Central memory CD4-positive, alpha-beta T cell (primary cell): Measurements from ENCODE around the gene KMT2E.
A peak's percentile ranks its signal among the peaks of the same experiment; 100 is the strongest.
"Not testable (repeated sequence)": the region's sequence is repeated elsewhere in the genome, so short reads cannot be mapped to it uniquely, and the experiment has no call there.

Experiments
- DNase-seq: peaks from one replicate; pipeline ENCODE4 v3.0.0; 2022

Gene KMT2E

DNA sequence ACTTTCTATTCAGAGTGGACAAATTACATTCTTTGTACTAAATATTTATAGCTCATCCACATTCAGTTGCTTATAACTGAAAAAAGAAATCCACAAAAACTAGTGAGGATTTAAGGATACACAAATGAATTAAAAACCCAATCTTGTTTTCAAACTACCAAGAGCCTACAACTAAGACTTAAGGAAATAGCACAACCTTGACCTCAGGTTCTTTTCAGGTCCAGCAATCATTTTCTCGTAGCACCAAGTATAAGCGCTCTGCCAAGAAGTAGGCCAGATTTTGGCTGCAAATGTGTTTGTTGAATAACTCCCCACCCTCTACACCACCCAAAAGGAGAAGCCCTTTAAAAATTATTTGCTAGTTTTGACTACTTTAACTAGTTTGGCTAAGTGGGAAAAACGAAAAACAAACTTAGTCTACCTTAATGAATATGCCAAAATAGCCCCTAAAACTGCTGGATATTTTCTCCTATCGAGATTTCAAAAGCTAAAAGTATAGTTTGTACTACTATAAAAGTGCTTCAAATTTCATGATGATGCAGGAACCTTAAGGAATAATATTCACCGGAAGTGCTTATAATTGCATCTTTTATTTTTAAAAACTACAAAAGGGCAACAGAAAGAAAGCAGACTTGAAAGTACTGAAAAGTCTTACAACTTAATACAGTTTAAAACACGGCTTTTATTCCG is 2.7 kb upstream of the KMT2E start:
- no peak for DNase-seq

DNA sequence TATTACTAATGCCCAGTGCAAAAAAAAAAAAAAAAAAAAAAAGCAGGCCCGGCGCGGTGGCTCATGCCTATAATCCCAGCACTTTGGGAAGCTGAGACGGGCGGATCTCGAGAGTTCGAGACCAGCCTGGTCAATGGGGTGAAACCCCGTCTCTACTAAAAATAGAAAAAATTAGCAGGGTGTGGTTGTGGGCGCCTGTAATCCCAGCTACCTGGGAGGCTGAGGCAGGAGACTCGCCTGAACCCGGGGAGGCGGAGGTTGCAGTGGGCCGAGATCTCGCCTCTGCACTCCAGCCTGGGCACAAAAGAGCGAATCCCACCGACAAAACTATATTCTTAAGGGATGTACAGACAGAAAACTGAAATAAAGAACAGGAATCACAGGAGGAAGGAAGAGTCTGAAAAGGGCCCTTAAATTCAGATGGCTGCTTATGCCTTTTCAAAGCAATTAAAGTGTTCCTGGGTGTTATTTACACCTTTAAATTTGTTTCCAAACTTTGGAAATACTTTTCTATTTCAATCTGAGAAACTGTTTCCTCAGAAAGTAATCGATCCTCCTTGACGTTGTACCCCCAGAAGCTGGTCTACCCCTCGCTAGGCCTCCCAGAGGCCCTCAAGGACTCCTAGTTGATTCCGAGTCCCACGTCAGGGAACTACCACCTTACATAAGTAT is 2.0 kb upstream of the KMT2E start:
- no peak for DNase-seq

DNA sequence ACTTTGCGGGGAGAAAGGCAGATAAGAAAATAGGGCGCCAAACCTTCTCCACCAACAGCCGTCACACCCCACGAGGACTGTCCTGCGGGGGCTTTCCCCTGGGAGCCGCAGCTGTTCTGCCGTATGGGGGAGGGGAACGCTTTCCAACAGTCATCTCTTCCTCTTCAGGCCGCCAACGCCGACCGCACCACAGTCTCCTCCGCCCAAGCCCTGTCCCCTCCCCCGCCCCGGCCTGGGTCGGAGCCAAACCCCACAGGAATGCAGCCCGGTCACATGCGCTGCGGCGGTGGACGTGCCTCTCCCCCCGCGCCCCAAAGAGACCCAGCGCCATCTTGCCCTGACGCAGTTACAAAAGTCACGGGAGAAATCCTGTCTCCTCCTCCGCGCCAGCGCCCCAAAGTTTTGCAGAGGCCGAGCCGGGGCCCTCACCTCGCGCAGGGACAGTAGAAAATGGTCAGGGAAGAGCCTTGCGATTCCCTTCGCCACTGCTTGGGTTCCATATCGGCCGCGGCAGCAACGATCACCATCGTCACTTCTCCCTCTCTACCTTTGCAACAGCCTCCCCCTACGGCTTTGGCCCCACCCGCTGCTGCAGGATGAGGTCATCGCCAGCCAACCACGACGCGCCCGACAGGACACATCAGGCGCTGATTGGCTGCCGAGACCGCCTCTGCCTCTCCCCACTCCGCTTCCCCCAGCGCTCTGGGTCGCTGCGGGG is 1.3 kb upstream of the KMT2E start:
- DNase-seq, result peak; percentile 100

DNA sequence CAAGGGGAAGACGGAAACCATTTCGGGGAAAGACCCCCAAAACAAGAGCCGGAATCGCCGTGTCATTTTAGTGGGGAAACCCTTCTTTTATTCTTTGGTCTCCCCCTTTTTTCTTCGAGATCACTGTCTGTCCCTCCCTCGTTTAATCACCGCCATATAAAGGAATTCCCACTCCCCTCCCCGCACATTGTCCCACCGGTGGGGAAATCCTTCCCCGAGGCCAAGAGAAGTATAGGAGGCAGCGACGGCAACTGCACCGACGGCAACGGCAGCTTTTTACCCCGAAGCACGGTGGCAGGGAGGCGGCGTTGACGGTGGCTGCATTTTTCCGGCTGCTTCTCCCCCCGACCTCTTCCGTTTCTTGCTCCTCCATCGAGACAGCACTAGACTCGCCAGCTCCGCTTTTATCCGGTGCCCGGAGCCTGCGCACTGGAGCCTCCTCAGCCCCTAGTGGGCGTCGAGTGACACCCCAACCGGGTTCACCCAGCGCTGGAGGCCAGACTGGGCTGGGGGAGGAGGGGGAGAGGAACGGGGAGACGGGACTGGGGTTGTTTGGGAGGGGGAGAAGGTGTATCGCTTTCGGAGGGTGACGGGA is 687 bp upstream of the KMT2E start:
- DNase-seq, result peak; percentile 96

DNA sequence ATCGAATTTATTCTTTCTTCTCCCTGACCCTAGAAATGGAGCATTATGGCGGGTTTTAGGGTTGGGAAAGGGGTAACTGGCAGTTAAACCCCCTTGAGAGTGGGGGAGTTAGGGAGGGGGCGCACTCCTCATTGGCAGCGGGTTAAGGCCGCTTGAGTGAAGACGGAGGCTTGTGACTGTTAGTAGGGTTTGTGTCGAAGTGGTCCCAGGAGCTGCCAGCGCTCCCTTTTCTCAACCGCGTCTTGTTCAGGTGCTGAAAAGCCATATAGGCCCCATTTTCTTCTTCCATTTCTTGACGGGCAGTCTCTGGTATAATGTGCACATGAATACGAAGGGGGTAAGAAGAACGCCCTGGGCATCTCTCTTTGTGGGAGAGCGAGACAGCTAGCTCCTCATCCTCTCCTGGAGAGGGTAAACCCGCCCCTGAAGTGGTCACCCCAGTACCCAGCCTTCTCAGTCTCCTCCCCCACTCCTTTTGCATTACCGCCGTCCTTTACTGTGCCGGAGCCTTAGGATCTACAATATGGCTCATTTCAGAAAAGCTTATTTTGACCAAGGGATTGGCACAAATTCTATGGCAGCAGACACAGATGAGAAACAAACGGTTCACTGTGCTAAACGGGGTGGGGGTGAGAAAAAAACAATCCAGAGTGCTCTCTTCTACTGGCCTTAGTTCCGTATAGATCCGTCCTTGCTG is 836 bp downstream of the KMT2E start:
- peak; percentile 50 for DNase-seq

DNA sequence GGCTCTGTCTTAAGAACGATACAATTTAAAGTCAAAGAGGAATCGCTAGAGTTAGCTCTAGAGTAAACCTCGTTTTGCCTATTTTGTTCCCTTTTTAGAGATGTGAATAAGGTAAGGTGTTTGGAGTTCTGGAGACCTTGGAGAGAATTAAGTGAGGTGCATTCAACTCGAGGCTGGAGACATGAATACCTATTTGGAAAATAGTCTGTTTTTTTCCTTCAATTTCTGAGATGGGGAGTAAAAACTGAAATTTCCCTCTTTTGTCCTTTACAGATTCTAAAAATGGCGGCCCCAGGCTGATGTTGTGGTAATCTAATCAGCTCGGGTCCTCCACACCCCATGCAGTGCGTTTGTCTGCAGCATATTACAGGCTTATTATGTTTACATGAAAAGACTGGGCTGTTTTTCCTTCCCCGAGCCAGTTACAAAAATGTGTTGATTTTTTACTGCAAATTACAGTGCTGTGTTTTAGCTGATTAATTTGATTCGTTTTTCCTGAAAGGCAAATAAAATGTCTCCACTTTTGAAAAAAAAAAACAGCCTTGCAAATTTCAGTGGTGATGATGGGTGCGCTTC is 1.5 kb downstream of the KMT2E start:
- DNase-seq, result peak; percentile 44

DNA sequence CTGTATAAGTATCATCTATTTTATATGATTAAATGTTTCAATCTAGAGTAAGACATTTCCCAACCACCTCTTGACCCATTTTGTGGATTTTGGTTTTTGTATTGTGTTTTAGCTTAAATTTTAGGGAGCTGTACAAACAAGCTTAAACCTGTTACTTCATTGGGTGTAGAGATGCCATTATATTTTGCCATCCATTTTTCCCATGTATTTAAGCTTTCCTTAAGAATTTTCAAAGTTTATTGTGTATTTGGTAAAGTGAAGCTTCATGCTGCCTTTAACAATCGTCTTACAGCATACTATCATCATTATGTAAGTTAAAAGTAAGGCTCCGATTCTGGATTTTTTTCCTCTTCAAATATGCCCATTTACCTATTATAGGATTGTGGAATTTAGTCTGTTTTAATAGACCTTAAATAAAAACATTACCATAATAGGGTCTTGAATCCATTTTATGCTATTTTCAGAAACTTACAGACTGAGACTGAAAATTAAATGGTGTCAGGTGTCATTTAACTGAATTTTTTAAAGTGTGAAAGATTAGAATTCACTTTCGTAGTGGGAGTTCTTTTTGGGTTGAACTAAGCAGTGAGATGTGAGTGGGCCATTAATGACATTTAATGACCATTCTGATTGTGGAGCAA is 2.2 kb downstream of the KMT2E start:
- DNase-seq, result no peak

DNA sequence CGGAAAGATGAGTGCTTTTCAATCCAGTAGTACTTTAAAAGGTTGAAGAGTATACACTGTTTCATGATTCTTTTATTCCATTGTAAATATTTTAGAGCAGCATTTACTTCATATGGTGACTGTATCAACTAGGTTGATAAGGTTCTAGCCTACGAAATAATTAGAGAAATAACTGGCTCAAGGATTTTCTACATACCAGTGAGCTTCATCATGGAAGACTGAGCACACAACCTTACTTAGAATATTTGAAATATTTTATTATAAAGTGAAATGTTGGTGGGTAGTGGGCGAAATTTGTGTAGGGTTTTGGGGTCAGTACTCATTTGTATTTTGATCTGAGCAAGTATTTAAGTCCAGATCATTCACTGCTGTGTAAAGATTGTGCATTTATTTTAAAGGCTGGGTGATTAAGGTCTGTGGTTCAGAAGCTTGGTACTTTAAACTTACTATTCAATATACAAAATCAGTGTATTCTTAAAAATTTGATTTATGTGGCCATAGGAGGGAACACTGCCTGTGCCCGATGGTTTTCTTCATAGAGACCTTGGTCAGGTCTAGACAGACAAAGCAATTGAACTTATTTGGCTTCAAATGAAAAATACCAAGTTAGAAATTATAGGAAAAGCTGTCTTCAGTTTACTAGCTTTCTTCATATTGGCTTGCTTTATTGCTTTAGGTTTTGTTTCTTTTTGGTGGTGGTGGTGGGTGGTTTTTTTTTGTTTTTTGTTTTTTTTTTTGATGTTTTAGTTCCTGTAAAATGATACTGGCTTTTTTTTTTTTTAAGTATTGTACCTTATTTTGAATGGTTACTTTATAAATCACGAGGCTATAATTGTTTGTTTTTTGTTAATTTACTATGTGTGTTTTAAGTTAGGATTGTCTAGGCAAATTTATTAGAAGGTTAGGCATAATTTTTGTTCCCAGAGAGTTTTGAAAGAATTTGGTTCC is 3.0 kb downstream of the KMT2E start:
- DNase-seq, result no peak

DNA sequence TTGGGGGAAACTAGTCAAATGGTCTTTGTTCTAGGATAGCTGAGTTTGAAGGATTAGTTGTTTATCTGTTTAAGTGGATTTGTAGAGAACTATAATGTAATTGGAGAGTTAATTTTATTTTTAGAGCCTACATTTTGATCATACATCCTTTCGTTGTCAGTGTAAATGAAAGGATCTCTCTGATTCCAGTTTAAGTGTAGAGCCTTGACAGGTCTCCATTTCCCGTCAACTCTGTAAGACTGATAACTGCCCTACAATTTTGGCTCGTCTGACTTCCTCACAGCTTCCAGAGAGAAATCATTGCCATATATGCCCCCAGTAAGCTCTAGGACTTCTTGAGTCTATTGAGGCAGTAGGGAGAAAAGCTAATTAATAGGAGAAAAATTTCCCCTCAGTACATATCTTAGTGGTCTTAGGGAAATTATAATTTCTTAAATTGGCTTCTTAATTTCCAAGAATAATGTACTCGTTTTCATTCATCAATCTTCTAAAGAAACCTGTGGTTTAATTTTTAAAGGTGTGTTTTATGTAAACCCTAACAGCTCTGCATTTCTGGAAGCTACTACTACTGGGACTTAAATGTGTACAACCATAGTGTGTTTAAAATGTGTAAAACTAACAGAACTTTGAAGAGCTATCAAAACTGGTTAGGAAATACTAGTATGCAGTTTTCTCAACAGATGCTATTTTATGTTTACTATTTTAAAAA is 3.8 kb downstream of the KMT2E start:
- DNase-seq, result no peak

DNA sequence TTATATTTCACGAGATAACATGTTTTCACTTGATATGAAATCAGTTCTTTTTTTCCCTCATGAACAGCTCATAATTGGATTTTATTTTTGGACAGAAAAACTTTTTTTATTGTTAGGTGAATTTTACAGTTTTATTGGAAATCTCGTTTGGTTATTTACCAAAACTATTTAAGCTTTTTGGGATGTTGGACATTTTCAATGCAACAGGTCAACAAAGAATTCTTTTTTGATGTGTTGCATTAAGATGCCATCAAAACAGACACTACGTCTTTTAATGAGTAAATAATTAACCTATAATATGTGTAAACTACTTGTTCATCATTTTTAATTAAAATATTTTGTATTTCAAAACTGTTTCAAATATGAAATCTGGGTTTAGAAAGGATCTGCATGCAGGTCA is 5.3 kb downstream of the KMT2E start:
- DNase-seq, result no peak

DNA sequence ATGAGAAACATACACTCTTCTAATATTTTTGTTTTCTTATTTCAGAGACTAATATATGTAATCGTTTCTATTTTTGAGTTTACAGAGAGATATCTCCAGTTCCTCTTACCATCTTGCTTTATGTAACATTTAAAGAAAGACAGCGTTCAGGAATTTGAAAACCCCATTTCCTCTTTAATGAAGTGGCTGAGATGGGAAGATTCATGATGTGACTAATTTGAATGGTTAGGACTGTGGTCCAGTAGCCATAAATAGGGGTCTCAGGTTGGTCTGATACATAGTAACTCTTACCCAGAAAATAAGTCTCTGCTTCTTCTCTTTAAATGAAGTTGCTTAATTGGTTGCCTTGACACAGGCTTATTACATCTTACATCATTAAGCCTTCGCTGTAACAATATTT is 6.9 kb downstream of the KMT2E start:
- DNase-seq, result no peak

DNA sequence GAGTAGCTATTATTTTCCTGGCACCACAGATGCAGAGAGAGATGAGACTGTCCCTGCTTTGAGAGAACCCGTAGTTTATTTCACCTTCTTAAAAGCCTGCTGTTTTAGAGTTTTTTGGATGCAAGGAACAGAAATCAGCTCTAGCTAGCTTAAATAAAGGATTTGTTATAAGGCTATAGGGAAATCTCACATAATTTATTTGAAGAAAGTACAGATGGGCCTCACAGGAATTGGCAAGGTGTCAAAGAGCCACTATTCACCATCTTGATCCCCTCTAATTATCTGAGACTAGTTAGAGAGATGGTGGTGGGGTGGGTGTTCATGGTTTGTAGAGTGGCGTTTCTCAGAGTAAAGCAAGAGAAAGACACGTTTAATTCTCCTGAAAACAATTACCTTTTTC is 7.3 kb downstream of the KMT2E start:
- DNase-seq, result no peak

DNA sequence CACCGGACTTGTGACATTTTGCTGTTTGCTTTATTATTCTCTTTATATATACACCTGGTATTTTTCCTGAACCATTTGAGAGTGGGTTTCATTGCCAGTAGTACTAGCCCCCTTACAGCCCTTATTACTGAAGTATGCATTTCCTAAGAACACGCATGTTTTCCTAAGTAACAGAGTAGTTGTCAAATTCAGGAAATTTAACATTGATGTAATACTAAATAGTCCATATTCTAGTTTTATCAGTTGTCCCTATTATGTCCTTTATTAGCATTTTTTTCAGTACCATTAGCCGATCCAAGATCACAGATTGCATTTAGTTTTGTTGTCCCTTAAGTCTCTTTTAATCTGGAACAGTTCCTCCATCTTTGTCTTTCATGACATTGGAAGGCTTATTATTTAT is 8.0 kb downstream of the KMT2E start:
- no peak for DNase-seq

DNA sequence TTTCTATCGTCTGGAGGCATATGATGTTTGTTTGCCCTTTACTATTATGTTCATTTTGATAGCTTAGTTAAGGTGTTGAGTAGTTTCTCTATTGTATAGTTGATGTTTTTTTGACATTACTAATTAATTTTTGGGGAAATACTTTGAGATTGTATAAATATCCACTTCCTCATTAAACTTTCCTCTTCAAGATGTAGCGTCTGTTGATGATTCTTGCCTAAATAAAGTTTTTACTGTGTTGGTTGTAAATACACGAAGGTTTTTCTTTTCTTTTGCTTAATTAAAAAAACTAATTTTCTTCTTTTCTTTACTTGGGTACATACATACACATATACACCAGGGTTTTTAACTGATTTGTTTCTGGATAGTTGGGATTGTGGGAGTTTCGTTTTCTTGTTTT is 8.5 kb downstream of the KMT2E start:
- DNase-seq, result no peak

DNA sequence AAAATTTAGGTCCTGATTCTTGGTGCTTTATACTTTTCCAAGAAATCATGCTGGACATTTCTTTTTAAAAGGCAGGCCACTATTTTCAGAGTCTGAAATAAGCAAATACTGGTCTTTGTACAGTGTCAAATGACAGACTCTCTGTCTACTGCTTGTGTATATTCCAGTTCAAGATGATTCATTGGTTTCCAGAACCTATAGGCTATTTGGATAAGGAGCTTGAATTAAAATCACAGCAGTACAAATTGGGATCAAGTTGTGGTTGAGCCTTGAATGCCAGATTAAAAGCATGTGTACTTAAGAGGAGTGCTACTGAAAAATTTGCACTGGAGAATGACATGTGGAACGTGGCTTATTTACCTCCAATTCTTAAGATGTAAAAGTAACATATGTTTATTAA is 10.7 kb downstream of the KMT2E start:
- no peak for DNase-seq

DNA sequence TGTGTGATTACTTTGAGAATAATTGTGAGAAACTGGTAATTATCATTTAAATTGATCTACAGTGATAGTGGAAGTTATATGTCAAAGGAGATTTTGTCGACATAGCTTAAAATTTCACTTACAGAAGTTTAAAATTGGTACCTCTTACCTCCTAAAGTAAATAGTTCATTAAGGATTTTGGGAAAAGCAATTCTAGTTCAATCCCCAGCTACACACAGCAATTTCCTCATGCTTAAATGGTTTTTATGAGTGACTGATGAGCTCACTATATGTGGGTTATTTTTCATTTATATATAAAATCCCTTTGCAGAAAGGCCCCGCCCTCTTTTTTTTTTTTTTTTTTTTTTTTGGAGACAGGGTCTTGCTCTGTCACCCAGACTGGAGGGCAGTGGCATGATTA is 12.7 kb downstream of the KMT2E start:
- DNase-seq, result no peak

DNA sequence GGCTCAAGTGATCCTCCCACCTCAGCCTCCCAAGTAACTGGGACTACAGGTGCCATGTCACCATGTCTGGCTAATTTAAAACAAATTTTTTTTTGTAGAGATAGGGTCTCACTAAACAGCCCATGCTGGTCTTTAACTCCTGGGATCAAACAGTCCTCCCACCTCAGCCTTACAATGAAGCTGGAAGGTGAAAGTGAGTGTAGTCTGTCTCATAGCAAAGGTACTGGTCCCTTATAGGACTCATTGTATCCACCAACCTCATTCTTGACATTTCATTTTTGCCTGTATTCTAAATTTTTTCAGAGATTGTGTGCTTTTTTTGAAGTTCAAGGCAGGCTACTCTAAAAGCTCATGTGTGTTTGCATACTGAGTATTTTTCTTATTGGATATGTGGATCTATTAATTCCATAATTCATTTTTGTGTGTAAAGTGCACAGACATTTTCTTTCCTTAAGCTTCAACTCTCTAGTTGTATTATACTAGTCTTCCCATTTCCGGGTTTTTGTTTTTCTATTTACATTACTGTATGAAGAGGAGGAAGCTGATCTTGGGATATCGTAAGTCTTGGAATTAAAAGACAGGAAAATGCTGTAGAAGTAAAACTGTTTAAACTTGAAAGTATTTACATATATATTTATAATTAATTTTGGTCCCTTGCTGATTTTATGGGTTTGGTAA is 13.3 kb downstream of the KMT2E start:
- no peak for DNase-seq

DNA sequence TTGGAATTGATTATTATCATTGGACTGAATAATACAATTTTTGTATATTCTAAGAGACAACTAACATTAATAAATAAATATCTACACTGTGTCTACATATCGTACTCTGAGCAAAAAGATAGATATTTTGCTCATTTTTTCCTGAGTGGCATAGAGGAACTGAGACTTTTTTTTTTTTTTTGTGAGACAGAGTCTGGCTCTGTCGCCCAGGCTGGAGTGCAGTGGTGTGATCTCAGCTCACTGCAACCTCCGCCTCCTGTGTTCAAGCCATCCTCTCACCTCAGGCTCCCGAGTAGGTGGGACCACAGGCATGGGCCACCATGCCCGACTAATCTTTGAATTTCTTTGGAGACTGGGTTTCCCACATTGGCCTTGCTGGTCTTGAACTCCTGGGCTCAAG is 14.0 kb downstream of the KMT2E start:
- no peak for DNase-seq

DNA sequence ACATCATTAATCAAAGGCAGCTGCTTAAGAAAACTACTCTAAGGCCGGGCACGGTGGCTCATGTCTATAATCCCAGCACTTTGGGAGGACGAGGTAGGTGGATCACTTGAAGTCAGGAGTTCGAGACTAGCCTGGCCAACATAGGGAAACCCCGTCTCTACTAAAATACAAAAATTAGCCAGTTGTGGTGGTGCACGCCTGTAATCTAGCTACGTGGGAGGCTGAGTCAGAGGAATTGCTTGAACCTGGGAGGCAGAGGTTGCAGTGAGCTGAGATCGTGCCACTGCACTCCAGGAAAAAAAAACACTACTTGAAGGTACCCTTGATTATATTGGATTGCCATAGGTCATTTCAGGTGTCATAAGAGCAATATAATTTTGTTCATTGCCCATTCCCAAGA is 14.9 kb downstream of the KMT2E start:
- DNase-seq, result not testable (repeated sequence)

DNA sequence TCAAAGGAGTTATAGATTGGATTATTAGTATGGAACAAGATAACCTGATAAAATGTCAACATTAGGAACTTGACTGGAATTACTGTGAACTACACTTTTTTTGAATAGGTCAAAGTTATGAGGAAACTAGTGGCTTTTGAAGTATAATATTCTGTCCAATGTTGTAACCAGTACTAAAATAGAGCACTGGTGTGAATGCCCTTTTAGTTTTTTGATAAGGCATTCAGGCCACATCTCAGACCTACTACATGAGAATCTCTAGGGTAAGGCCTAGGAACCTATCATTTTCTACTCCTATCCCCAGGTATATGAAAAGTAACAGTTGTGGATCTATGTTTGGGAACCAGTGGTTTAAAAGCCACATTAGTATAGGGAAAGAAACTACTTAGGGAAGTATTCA is 16.4 kb downstream of the KMT2E start:
- no peak for DNase-seq
